GM21367 (cell line): ENCODE data around the gene POLD1.

Experiments
- ATAC-seq: cut with Tn5 transposase; IDR thresholded peaks from one replicate; pipeline ENCODE4 v1.9.1; 2021; ENCODE audit not compliant: unreplicated experiment

Gene POLD1

DNA sequence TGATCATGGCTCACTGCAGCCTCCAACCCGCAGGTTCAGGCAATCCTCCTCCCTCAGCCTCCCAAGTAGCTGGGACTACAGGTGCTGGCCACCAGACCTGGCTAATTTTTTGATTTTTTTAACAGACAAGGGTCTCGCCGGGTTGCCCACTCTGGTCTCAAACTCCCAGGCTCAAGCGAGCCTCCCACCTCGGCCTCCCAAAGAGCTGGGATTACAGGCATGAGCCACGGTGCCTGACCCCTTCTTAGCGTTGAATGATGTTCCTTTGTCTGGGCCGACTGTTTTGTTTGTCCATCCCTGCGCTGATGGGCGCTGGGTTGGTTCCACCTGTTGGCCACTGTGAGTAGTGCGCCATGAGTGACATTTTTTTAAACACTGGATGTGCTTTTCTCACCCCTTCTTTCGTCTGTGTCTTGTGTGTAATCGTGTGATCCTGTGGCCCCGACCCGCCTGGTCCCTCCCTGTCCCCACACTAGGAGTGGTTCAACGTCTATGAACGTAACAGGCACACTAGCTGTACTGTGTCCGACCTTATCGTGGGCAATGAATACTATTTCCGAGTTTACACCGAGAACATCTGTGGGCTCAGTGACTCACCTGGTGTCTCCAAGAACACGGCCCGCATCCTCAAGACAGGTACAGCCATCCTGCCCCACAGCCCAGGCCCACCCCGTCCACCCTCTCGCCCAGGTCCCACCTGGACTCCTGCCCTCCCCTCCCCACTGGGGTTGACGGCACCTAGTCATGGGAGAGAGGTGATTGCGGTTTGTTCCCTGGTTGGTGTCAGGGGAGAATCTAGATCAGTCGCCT lies 77.1 kb downstream of the POLD1 start:
- no peak for ATAC-seq

DNA sequence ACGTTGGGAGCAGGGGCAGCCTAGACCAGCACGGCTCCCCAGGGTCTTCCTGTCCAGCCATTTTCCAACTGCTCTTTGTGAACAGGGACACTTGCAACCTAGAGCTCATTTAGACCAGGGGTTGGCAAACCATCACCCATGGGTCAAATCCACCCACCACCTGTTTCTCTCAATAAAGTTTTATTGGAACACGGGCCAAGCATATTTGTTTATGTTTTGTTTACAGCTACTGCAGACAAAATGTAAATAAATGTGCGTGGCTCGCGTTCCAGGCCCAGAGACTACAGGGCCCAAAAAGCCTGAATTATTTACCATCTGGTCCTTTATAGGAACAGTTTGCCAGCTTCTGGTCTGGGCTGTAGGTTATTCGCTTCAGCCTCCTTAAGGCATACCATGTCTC lies 78.8 kb downstream of the POLD1 start:
- no peak for ATAC-seq

GRCh38 chr19:50464348-50464747 lies 80.2 kb downstream of the POLD1 start:
- ATAC-seq, result no peak

GRCh38 chr19:50465000-50465399 lies 80.9 kb downstream of the POLD1 start:
- ATAC-seq, result no peak

- ATAC-seq, result no peak
These were observed 82.0 kb downstream of the POLD1 start for GRCh38 chr19:50465986-50466705.

DNA sequence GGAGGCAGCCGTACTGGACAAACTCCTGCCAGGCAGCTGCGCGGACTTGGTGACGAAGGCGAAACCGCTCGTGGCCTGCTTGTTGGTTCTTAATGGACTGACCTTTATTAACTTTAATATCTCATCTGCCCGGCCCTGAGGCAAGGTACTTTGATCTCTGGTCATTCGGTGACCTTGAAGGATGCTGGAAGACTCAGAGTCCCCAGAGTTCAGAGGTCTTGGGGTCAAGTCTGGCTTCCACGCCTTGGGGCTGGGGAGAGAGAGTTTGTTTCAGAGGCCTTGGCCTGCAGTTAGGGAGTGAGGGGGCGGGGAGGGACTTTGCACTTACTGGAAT lies 82.5 kb downstream of the POLD1 start:
- no peak for ATAC-seq

DNA sequence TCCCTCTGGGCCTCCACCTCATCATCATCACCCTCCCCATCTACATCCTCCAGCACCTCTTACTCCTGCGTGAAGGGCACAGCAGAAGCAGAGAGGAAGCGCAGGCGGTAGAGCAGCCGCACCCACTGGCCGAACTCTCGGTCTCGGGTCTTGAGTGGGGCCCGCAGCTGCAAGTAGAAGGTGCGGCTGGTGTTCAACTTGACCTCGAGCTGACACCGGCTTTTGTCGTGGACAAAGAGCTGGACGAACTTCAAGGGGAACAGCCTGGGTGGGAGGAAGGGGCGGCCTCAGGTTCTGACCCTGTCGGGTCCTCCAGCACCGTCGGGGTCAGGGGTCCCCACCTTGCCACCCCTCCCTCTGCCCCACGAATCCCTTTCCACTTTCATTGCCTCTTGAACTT lies 83.4 kb downstream of the POLD1 start:
- ATAC-seq, result no peak
